Fibroblast of villous mesenchyme (primary cell): ENCODE data around the gene CENPC. TPM values are rescaled to one million over a fixed set of nuclear protein-coding genes. Genes with fewer than 3 reads are reported as not detected.

Source experiments
- DNase-seq: peaks from one replicate; pipeline ENCODE4 v3.0.0-alpha.2; 2010; ENCODE audit warnings: low read depth
- H3K4me3 ChIP-seq: 2 replicates; pipeline ENCODE4 v1.5.1; 2011; ENCODE audit warnings: low read depth, mild to moderate bottlenecking, low read length
- CTCF ChIP-seq: IDR thresholded peaks from 2 replicates; pipeline ENCODE4 v1.5.1; 2012; ENCODE audit warnings: low read depth, mild to moderate bottlenecking, low read length; ENCODE audit not compliant: insufficient read depth
- small RNA-seq: library from RNA; depleted of rRNA; stranded (forward); fragments of <200 nt; gene quantifications from one replicate; pipeline ENCODE3, GENCODE V24; 2012
- total RNA-seq: library from RNA; depleted of rRNA; stranded (reverse); fragments of >200 nt; gene quantifications from 2 replicates; pipeline ENCODE4 v1.2.3, GENCODE V29; 2012

CENPC gene
- total RNA-seq, 1 donor: 18.1 TPM

GRCh38 chr4:67430989-67431388 is 114.3 kb downstream of the CENPC start:
- TF ChIP-seq CTCF: no peak

GRCh38 chr4:67428819-67429218 is 116.5 kb downstream of the CENPC start:
- no peak for DNase-seq
- TF ChIP-seq CTCF: no peak
- no peak overlapping the region for H3K4me3 ChIP-seq

More at GRCh38 chr4:67430989-67431388, 114.3 kb downstream of the CENPC start:
- DNase-seq: no peak
- H3K4me3 ChIP-seq: no peak overlapping the region

Small RNA genes lying within 50 kb of the gene (small RNA-seq; reads per million reads assigned to genes)
- gene RNA5SP527 (not detected), gene RNU1-63P (0.38 reads per million)

Other genes with a start within 250 kb of the CENPC start
- gene STAP1, start 13.2 kb upstream of the CENPC start, total RNA-seq: not detected in 2 replicates
- gene UBA6, start 155.7 kb upstream of the CENPC start, total RNA-seq: 88.1 and 90.8 TPM in 2 replicates
- under 0.01 TPM in 1 of 2 replicates, not detected in the other for gene GNRHR, start 208.9 kb upstream of the CENPC start, total RNA-seq